Ishikawa (cell line): ENCODE results near the gene CYP3A4.

Experiments used
- CEBPB ChIP-seq: IDR thresholded peaks from 2 replicates; pipeline ENCODE4 v1.6.1; 2012
- CREB1 ChIP-seq: IDR thresholded peaks from 2 replicates; pipeline ENCODE4 v1.6.1; 2012; ENCODE audit warnings: low read depth
- EGR1 ChIP-seq: IDR thresholded peaks from 2 replicates; pipeline ENCODE4 v1.6.1; 2012
- EP300 ChIP-seq: IDR thresholded peaks from 2 replicates; pipeline ENCODE4 v1.6.1; 2012; ENCODE audit warnings: borderline replicate concordance
- FOXM1 ChIP-seq: IDR thresholded peaks from 2 replicates; pipeline ENCODE4 v1.6.1; 2012; ENCODE audit warnings: low read depth, borderline replicate concordance
- MAX ChIP-seq: IDR thresholded peaks from 2 replicates; pipeline ENCODE4 v1.6.1; 2012
- NFIC ChIP-seq: IDR thresholded peaks from 2 replicates; pipeline ENCODE4 v1.6.1; 2012
- RAD21 ChIP-seq: IDR thresholded peaks from 2 replicates; pipeline ENCODE4 v1.6.1; 2012; ENCODE audit warnings: low read depth
- TAF1 ChIP-seq: IDR thresholded peaks from 2 replicates; pipeline ENCODE4 v1.6.1; 2012; ENCODE audit warnings: low read depth, mild to moderate bottlenecking
- TCF12 ChIP-seq: IDR thresholded peaks from 2 replicates; pipeline ENCODE4 v1.6.1; 2012; ENCODE audit warnings: low read depth
- TEAD4 ChIP-seq: IDR thresholded peaks from 2 replicates; pipeline ENCODE4 v1.6.1; 2012
- USF1 ChIP-seq: IDR thresholded peaks from 2 replicates; pipeline ENCODE4 v1.6.1; 2012
- YY1 ChIP-seq: IDR thresholded peaks from 2 replicates; pipeline ENCODE4 v1.6.1; 2012; ENCODE audit warnings: low read depth
- ZBTB7A ChIP-seq: IDR thresholded peaks from 2 replicates; pipeline ENCODE4 v1.6.1; 2012; ENCODE audit warnings: low read depth
- TF ChIP-seq, protein P1 (sequence below): IDR thresholded peaks from 2 replicates; pipeline ENCODE4 v1.6.1; 2012; ENCODE audit warnings: low read depth, mild to moderate bottlenecking

CYP3A4 gene

DNA sequence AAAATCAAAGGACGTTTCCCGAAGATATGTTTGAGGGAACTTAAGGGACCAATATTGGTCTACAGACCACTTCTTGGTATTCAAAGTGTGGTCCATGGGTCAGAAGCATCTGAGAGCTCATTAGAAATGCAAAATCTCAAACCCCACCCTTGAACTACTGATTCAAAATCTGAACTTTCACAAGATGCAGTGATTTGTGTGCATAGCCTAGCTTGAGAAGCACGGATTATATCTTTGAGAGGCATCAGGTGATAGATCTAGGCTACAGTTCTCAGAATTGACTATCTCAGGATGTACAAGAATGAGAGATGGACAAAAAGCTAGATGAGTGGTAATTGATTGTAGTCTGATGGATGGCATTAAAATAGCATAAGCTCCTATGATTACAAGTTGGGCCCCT is 19.5 kb downstream of the CYP3A4 start:
- TF ChIP-seq FOXM1 (no peak), CREB1 (no peak), USF1 (no peak), MAX (no peak), ZBTB7A (no peak), EGR1 (no peak), TEAD4 (no peak), NFIC (no peak), TCF12 (no peak)
- TF ChIP-seq, protein P1, sequence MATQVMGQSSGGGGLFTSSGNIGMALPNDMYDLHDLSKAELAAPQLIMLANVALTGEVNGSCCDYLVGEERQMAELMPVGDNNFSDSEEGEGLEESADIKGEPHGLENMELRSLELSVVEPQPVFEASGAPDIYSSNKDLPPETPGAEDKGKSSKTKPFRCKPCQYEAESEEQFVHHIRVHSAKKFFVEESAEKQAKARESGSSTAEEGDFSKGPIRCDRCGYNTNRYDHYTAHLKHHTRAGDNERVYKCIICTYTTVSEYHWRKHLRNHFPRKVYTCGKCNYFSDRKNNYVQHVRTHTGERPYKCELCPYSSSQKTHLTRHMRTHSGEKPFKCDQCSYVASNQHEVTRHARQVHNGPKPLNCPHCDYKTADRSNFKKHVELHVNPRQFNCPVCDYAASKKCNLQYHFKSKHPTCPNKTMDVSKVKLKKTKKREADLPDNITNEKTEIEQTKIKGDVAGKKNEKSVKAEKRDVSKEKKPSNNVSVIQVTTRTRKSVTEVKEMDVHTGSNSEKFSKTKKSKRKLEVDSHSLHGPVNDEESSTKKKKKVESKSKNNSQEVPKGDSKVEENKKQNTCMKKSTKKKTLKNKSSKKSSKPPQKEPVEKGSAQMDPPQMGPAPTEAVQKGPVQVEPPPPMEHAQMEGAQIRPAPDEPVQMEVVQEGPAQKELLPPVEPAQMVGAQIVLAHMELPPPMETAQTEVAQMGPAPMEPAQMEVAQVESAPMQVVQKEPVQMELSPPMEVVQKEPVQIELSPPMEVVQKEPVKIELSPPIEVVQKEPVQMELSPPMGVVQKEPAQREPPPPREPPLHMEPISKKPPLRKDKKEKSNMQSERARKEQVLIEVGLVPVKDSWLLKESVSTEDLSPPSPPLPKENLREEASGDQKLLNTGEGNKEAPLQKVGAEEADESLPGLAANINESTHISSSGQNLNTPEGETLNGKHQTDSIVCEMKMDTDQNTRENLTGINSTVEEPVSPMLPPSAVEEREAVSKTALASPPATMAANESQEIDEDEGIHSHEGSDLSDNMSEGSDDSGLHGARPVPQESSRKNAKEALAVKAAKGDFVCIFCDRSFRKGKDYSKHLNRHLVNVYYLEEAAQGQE, result no peak

DNA sequence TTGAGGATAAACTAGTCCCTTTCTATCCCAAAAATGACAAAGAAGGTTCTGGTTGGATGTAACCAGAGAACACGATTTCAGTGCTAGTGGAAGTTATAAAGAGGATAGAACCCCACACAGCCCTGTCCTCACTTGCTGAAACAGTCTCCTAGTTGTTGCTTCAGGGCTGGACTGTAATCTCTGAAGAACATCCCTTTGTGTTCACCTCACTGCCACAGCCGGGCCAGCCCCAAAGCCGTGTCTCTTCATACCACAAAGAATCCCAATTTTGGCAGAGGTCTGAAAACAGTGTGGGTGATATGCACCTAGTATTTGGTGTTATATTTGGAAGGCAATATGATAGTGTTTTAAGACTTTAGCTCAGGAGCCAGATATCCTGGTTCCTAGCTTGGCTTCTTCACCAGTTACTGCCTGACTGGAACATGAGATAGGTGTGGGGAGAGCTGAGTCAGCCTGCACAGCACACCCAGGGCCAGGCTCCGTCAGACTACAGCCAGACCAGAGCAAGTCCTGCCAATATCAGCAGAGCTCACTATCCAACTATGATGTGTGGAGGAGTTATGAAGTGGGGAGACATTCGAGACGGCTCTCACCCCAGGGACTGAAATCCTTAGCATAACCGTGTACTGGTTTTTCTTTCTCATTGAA is 21.2 kb downstream of the CYP3A4 start:
- TF ChIP-seq TCF12 (no peak), NFIC (no peak), MAX (no peak), ZBTB7A (no peak), FOXM1 (no peak)

DNA sequence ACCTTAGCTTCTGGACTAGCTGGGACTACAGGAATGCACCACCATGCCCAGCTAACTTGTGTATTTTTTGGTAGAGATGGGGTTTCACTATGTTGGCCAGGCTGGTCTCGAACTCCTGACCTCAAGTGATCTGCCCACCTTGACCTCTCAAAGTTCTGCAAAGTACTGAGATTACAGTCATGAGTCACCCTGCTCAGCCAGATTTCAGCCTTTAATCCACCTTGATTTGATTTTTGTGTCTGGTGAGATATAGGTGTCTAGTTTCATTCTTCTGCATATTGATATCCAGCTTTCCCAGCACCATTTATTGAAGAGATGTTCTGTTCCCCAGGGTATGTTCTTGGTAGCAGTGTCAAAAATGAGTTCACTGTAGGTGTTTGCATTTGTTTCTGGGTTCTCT is 28.9 kb downstream of the CYP3A4 start:
- TF ChIP-seq EGR1 (no peak), RAD21 (no peak), NFIC (no peak), TEAD4 (no peak), EP300 (no peak), YY1 (no peak), TCF12 (no peak), CREB1 (no peak), FOXM1 (no peak), USF1 (no peak), ZBTB7A (no peak), CEBPB (no peak), TAF1 (no peak), MAX (no peak)
- TF ChIP-seq, protein P1, result no peak

DNA sequence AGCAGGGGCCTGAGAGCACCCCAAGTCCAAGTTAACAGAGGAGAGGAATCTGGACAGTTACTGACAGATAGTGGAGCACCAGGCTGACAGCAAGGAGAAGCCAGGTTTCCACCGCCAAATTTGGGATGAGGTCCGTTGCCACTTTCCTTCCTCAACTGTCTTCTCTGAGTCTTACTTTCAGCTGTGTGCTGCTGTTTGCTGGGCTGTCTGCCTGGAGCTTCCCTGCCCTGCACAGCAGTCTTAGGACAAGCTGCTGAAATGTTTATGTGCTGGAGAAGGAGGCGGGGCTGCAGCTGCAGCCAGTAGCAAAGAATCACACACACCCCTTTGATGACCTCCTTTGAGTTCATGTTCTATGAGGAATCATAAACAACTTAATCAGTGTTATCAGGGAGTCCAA is 31.6 kb downstream of the CYP3A4 start:
- TF ChIP-seq TAF1 (no peak), RAD21 (no peak), EP300 (no peak), FOXM1 (no peak), ZBTB7A (no peak), USF1 (no peak), TCF12 (no peak), YY1 (no peak), EGR1 (no peak), CEBPB (no peak), NFIC (no peak), MAX (no peak), TEAD4 (no peak)
- TF ChIP-seq, protein P1, result no peak
